Epithelial cell of esophagus (primary cell): ENCODE data around the gene SLC35G6.
A peak's percentile ranks its signal among the peaks of the same experiment; 100 is the strongest.
"Not testable (repeated sequence)": the region's sequence is repeated elsewhere in the genome, so short reads cannot be mapped to it uniquely, and the experiment has no call there.

ENCODE experiments used
- DNase-seq: peaks from one replicate; pipeline ENCODE4 v3.0.0; 2010; ENCODE audit warnings: low read depth
- H3K4me3 ChIP-seq: 2 replicates; pipeline ENCODE4 v1.5.1; 2011; ENCODE audit warnings: mild to moderate bottlenecking, low read length, control low read depth
- TF ChIP-seq, protein P1 (sequence below): IDR thresholded peaks from 2 replicates; pipeline ENCODE4 v1.5.1; 2011; ENCODE audit warnings: low read depth, mild to moderate bottlenecking, low read length, control low read depth, inconsistent platforms; ENCODE audit not compliant: insufficient read depth; ENCODE audit errors: missing control alignments

Gene SLC35G6

DNA sequence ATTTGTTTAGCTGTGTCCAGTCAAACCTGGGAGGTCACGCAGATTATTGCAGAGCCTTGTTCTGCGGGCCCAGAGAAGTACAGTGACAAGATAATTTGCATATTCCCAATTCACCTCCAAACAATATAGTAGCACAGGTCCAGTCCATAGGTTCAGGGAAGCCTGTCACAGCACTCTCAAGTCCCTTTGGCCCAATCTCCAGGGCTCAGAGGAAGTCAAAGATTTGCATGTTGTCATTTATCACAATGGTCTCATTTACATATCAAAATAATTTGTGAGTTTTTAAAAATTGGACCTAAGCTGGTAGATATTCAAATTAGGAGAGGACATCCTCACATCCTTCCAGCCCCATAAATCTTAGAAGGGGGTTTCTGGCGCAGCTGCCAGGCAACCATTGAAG is 13.7 kb upstream of the SLC35G6 start:
- no peak for DNase-seq
- H3K4me3 ChIP-seq, result no peak overlapping the region

DNA sequence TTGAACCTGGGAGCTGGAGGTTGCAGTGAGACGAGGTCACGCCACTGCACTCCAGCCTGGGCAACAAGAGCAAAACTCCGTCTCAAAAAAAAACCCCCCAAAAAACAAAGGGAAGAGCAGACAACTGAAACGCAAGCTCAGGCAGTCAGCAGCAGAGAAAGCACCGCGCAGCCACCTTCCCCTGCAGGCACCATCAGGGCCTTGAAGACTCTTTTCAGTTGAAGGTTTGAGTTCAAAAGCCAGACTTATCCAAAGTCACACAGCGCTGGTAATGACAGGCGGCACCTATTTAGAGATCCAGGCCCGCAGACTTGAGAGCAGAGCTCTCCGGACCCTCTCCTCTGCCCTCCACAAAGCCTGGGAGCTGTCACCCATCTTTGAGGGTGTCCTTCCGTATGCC is 13.0 kb upstream of the SLC35G6 start:
- no peak for DNase-seq
- TF ChIP-seq, protein P1, sequence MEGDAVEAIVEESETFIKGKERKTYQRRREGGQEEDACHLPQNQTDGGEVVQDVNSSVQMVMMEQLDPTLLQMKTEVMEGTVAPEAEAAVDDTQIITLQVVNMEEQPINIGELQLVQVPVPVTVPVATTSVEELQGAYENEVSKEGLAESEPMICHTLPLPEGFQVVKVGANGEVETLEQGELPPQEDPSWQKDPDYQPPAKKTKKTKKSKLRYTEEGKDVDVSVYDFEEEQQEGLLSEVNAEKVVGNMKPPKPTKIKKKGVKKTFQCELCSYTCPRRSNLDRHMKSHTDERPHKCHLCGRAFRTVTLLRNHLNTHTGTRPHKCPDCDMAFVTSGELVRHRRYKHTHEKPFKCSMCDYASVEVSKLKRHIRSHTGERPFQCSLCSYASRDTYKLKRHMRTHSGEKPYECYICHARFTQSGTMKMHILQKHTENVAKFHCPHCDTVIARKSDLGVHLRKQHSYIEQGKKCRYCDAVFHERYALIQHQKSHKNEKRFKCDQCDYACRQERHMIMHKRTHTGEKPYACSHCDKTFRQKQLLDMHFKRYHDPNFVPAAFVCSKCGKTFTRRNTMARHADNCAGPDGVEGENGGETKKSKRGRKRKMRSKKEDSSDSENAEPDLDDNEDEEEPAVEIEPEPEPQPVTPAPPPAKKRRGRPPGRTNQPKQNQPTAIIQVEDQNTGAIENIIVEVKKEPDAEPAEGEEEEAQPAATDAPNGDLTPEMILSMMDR, result no peak
- no peak overlapping the region for H3K4me3 ChIP-seq

More for the DNA sequence above, 13.7 kb upstream of the SLC35G6 start:
- TF ChIP-seq, protein P1, result no peak

DNA sequence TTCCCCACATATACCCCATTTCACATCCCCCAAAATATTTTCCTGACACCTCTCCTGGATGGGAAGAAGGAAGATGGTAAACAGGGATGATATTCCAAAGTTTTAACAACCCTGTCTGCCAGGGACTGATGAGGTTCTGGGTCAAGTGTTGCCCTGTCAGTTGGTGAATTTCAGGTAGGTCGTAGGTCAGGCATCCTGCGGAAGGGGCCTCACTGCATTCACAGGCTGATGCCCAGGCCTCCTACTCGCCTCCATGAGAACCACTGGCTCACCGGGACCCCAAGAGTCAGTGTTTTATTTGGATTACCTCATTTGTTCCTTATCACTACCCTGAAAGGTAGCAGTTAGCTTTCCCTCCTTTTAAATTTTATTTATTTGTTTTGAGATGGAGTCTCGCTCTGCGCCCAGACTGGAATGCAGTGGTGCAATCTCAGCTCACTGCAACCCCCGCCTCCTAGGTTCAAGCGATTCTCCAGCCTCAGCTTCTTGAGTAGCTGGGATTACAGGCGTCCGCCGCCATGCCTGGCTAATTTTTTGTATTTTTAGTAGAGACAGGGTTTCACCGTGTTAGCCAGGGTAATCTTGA is 12.3 kb upstream of the SLC35G6 start:
- TF ChIP-seq, protein P1, result no peak
- no peak for DNase-seq
- H3K4me3 ChIP-seq, result no peak overlapping the region

DNA sequence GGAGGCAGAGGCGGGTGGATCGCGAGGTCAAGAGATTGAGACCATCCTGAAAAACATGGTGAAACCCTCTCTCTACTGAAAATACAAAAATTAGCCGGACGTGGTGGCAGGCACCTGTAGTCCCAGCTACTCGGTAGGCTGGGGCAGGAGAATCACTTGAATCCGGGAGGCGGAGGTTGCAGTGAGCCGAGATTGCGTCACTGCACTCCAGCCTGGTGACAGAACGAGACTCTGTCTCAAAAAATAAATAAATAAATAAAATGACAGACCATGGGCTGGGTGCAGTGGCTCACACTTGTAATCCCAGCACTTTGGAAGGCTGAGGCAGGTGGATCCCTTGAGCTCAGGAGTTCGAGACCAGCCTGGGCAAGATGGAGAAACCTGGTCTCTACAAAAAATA is 11.4 kb upstream of the SLC35G6 start:
- H3K4me3 ChIP-seq, DNase-seq: not testable (repeated sequence)

DNA sequence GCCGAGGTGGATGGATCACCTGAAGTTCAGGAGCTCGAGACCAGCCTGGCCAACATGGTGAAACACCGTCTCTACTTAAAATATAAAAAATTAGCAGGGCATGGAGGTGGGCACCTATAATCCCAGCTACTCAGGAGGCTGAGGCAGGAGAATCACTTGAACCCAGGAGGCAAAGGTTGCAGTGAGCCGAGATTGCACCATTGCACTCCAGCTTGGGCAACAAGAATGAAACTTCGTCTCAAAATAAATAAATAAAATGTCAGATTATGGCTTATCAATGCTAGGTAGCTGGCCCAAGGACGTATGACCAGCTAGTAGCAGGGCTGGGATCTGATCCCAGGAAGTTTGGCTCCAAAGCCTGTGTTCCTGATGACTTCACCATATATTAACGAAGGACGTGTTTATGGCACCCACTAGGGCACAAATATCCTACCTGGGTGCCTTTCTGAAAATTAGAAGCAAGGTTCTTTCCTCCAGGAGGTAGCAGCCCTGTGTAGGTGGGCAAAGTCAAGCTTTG is 10.7 kb upstream of the SLC35G6 start:
- not testable (repeated sequence) for DNase-seq, H3K4me3 ChIP-seq

DNA sequence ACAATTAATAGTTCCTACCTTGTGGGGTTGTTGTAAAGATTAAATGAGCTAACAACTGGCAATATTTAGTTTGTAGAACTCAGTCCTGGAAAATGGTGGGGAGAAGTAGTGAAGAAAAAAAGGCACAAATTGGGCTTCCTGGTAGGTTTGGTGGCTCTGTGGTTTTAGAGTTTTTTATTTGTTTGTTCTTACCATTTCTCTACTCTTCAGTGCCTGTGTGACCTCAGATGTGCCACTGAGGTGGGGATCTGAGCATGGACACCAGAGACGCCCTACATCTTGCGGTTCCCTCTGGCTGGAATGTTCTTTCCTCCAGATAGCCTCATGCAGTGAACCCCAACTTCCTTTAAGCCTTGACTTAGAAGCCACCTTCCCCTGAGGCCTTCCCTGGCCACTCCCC is 9.5 kb upstream of the SLC35G6 start:
- no peak overlapping the region for H3K4me3 ChIP-seq
- TF ChIP-seq, protein P1, result no peak
- DNase-seq, result no peak

DNA sequence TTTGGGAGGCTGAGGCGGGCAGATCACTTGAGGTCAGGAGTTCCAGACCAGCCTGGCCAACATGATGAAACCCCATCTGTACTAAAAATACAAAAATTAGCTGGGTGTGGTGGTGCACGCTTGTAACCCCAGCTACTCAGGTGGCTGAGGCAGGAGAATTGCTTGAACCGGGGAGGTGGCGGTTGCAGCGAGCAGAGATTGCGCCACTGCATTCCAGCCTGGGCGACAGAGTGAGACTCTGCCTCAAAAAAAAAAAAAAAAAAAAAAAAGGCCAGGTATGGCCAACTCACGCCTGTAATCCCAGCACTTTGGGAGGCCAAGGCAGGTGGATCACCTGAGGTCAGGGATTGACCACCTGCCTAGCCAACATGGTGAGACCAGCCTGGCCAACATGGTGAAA is 6.5 kb upstream of the SLC35G6 start:
- H3K4me3 ChIP-seq, DNase-seq: not testable (repeated sequence)

DNA sequence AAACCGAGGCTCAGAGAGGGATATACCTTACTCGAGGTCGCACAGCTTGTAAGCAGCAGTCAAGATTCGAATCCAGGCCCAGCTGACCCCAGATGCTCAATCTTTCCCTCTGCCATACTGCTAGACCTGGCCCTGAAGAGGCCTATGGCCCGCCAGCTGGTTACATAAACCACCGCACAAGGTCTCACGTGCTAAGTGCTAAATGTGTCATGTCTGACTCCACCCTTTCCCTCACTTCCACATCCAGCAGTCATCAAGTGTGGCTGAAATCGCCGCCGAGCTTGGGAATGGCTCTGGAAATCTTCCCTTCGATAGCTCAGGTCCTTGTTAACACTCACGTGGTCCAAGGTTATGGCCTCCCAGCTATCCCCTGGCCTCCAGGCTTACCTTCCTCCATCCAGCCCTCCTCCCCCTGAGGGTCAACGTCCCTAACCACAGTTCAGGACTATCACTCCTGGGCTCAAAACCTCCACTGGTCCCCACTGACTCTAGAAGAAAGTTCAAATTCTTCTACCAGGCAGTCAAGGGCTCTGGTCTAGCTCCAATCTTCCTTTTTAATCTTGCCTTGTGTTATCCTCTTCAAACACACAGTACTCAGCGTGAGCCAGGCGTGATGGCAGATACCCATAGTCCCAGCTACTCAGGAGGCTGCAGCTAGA is 5.4 kb upstream of the SLC35G6 start:
- TF ChIP-seq, protein P1, result no peak
- DNase-seq, result peak; percentile 78
- H3K4me3 ChIP-seq, result no peak overlapping the region
